EL (cell line): Measurements from ENCODE around the gene PRKACB.
"Not testable (repeated sequence)": the region's sequence is repeated elsewhere in the genome, so short reads cannot be mapped to it uniquely, and the experiment has no call there.

Experiments used
- DNase-seq: peaks from one replicate; pipeline ENCODE4 v3.0.0-alpha.2; 2016

The PRKACB gene

DNA sequence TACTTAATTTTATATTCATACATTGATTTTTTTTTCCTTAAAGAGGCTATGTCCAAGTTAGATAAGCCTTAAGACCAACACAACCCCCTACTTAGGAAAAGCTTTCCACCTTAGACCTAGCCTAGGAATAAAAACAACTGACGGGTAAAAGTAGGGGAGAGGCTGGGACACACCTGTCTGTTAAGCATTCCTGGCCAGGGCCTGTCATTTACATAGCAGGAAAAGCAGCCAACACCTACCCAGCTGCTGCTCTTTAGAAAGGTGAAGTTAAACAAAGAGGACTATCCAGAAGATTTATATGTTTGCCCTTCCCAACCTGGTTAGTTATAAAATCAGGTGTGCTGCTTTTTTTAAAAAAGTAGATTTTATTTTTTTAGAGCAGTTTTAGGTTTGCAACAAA lies 128.3 kb downstream of the PRKACB start:
- DNase-seq = no peak

DNA sequence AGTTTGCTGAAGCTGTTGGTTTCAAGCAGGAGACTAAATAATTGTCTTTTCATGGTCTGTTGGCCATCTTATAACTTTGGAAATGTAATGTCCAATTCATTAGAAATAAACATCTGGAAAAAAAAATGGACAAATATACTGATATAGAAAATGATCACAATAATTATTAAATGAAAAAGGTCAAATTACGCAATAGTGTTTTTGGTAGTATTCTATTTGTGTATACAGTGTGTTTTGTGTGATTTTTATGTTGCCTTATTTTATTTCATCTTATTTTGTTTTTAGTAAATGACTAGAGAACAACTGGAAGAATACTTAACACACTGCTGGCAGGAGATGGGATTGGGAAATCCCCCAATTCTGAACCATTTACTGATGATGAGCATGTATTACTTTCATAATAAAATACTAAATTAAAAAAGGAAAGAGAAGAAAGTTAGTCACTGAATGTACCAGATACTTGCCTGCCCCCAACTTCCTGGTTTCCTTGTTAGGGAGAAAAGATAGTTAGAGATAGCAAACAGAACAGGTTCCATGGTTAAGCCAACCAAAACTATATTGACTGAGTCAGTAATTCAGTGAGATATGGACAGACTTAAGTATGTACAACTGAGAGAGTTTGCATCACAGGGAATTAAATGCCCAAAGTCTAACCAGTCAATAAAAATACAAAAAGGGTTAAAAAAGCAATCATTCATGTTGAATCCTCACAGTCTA lies 133.4 kb downstream of the PRKACB start:
- no peak for DNase-seq

DNA sequence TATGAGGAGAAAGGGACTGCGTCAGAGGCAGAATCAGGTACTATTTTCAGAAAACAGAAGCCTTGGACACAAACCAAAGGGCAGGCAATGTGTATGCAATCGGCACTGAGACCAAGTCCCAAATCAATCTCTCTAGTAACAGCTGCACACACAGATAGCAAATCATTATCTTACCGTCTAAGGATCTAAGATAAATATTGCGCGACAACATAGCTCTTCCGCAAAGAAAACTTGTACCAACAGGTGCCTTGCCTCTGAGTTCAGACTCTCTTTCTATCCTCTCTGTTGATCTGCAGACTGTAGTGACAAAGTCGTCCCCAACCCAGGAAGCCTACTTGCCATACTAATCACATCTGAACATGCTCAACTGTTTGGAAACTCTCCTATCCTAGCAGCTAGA lies 134.8 kb downstream of the PRKACB start:
- DNase-seq = no peak

DNA sequence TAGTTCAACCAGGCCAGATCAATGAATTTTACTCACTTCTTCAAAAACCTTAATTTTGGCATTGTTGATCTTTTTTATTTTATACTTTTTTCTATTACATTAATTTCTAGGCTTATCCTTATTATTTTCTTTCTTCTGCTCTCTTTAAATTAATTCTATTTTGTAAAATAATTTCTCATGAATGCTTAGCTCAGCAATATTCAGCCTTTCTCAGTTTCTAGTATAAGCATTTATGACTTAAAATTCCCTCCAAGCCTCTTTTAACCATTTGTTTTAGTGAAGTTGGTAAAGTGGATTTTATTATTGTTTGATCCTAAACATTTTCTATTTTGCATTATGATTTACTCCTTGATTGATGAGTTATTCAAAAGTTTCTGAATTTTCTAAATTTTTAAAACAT lies 136.8 kb downstream of the PRKACB start:
- no peak for DNase-seq

GRCh38 chr1:84282780-84283333 lies 138.8 kb downstream of the PRKACB start:
- DNase-seq = no peak

GRCh38 chr1:84283381-84283780 lies 139.3 kb downstream of the PRKACB start:
- no peak for DNase-seq

- no peak for DNase-seq
Observed at GRCh38 chr1:84286071-84286470, 142.0 kb downstream of the PRKACB start.

GRCh38 chr1:84287389-84287788 lies 143.3 kb downstream of the PRKACB start:
- not testable (repeated sequence) for DNase-seq
